Measurements from ENCODE around the gene TFR2.

DNA sequence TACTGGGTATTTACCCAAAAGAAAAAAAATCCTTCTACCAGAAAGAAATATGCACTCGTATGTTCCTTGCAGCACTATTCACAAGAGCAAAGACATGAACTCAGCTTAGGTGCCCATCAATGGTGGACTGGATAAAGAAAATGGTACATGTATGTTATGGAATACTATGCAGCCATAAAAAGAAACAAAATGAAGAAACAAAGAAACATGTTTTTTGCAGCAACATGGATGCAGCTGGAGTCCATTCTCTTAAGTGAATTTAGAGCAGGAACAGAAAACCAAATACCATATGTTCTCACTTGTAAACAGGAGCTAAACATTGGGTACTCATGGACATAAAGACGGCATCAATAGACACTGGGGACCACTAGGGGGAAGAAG lies 26.7 kb upstream of the TFR2 start:
- TF ChIP-seq CTCF (IDR thresholded peaks at IDR 0.05) (no peak), TCF7L2 (IDR thresholded peaks at IDR 0.05; ENCODE audit: low read depth, low read length) (no peak)
